Mesenteric fat pad (tissue), 1 donor: ENCODE measurements around the gene ZSCAN21. TPM values are rescaled to one million over a fixed set of nuclear protein-coding genes. Genes with fewer than 3 reads are reported as not detected.

Source experiments
- DNase-seq: peaks from one replicate; pipeline ENCODE4 v3.0.0-alpha.2; 2020; ENCODE audit warnings: low spot score
- microRNA-seq: library from miRNA; unstranded; fragments of <30 nt; microRNA quantifications from one replicate; pipeline ENCODE4 v1.2.0, GENCODE V29; 2020; ENCODE audit warnings: borderline number of aligned reads
- total RNA-seq: library from RNA; stranded (reverse); fragmentation: NEBNext Ultra II Directional; extraction: Animal tissue kit (Norgen Biotek cat#: 25700); gene quantifications from one replicate; pipeline ENCODE4 v1.2.1, GENCODE V29; 2021
- donor health status: DM: yes; HTN: yes; CAD: no.

ZSCAN21 gene
- total RNA-seq, 1 donor from 2014 or later = 10.2 TPM

GRCh38 chr7:100095289-100095688 lies 45.7 kb downstream of the ZSCAN21 start:
- no peak for DNase-seq

GRCh38 chr7:100095704-100096103 lies 46.1 kb downstream of the ZSCAN21 start:
- DNase-seq = no peak

DNA sequence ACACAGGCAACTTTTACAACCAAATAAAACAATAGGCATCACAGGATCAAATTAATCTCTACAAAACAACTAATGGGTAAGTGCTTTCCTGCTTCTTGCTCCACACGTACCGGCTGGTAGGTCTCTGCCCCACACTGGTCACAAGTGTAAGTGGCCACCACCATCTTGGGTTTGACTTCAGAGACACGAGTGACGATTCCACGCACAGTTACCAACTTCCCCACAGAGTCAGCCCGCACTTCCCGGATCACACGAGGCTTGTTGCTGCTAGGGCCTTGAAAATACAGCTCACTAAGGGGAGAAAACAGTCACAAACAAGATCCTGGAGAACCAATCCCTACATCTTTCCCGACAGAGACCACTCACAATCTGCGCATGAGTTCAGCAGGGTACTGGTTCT lies 49.3 kb downstream of the ZSCAN21 start:
- no peak for DNase-seq

GRCh38 chr7:100099452-100099851 lies 49.9 kb downstream of the ZSCAN21 start:
- DNase-seq = no peak

DNA sequence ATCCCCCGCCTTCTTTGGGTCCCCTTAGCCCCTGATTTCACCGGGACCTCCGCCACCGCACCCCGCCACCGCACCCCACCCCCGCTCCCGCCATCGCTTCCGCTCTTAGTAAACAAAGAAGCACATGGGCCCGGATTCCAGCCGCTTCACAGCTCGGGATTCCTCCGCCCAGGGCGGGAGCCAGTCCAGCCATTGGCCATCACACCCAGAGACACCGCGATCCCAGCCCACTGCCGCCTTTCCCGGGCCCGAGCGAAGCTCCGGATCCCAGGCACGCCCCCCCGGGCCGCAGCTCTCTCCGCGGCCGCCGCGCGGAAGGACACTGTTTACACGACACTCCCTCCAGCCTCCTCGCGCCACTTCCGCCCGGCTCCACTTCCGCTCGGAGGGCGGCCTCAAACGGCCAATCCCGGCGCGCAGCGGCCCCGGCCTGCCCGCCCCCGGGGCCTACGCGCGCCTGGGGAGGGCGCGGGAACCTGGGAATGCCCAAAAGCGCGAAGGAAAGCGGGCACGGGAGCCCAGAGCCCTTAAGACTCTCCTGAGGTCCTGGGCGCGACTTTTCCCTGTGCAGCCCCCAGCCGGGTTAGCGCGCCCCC lies 50.9 kb downstream of the ZSCAN21 start:
- DNase-seq = peak; percentile 98

DNA sequence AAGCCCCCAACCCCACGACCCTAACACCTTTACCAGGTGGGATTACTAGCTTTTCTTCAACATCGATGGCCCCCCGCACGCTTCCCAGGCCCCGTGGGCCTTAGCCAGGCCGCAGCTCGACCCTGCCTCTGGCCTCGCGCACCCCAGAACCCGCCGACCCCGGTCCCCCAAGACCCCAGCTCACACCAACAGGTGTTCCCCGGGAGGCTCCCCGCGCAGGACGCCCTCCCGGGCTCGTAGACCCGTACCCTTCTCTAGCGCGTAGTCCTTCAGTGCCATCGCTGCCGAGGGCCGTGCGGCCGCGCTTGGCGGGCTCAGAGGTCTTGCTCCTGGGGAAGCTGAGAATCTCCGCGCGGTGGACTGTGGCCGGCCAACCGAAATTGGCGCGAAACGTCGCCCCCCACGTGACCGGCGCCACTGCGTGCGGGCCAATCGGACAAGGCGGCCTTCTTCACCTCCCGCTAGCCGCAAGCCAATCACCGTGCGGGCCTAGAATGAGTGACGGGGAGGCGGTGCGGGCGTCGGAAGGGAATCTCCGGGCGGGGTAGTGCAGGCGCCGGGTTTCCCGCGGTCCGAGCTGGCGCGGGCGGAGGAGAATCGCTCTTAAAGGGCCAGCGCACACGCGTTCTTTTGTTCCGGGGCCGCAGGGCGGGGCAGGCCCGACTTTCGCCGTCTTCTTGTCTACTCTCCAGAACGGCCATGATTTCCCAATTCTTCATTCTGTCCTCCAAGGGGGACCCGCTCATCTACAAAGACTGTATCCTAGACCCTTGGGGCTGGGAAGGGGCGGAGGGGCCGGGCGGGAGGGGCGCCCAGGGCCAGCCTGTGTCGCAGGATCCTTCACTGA lies 51.7 kb downstream of the ZSCAN21 start, which contains the start of the genes AP4M1 and MCM7:
AP4M1 (plus strand) TSS at position 628 of the 847 bp plus-strand sequence; CDS start at position 700, 72 bp downstream.
MCM7 (minus strand) TSS at position 382 of the 847 bp plus-strand sequence; CDS start at position 279, 103 bp downstream.
- peak; percentile 99 for DNase-seq

DNA sequence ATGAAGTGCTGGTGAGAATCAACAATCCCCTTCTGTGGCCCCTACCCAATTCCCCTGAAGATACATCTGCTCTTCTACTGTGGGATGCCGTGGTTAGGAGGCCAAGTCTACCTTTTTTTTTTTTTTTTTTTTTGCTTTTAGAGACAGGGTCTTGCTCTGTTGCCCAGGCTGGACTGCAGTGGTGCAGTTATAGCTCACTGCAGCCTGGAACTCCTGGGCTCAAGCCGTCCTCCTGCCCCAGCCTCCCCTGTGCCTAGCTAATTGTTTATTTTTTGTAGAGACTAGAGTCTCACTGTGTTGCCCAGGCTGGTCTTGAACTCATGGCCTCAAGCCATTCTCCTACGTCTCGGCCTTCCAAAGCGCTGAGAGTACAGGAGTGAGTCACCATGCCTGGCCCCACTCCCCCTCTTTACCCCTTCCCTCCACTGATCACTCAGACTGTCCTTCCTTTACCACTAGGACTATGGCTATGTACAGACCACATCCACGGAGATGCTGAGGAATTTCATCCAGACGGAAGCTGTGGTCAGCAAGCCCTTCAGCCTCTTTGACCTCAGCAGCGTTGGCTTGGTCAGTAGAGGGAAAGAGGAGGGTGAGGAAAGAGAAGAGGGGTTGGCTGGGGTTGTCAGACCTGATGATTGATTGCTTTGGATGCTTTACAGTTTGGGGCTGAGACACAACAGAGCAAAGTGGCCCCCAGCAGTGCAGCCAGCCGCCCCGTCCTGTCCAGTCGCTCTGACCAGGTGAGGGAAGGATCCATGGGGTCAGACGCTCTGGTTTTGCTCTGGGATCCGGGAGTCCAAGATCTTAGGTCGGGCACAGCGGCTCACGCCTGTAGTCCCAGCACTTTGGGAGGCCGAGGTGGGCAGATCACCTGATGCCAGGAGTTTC lies 53.6 kb downstream of the ZSCAN21 start:
- no peak for DNase-seq

GRCh38 chr7:100105534-100105933 lies 56.0 kb downstream of the ZSCAN21 start:
- no peak for DNase-seq

- DNase-seq = no peak
Observed at GRCh38 chr7:100106633-100107032, 57.1 kb downstream of the ZSCAN21 start.

DNA sequence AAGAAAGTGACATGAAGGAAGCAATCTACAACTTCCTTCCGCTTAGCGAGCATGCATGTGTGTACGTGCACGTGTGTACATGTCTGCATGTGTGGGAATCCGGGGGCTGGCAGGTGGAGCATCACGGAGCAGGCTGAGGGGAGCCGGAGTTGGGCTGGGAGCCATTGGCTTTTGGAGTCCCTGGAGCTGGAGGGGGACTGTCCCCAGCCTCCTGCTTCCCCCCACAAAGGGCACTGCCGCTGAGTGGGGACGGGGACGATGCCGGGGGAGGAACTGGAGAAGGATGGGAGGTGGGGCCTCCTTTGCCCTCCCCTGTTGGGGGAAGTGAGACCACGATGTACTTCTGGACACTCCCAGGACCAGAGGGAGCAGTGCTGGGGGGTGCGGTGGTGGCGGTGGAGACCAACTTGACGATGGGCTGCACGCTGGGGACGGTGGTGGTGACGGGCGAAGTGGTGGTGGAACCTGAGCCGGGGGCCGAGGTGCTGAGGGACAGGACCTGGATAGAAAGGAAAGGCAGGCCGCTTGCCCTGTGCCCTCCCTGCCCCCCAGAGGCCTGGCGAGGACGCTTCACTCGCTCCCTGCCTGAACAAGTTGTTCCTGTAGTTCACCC lies 57.7 kb downstream of the ZSCAN21 start:
- DNase-seq = no peak

GRCh38 chr7:100107890-100108289 lies 58.3 kb downstream of the ZSCAN21 start:
- no peak for DNase-seq

DNA sequence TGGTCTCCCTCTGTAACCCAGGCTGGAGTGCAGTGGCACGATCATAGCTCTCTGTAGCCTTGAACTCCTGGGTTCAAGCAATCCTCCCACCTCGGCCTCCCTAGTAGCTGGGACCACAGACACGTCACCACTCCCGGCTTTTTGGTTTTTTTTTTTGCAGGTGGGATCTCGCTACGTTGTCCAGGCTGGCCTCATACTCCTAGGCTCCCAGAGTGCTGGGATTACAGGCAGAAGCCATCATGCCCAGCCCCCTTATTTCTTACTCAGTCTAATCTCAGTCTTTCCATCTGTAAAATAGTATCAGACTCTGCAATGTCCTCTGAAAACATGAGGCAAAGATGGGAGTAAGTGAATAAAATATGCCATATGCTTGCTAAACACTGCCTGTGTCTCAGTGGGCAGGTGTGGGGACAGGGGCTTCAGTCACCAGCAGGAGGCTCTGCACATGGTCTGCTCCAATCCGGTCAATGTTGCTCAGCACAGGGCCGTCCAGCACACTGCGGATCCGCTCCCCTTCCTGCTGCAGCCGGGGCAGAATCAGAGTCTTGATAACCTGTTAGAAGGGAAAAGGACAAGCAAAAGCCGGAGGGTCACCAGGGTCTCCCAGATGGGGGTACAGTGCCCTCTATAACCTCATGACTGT lies 60.1 kb downstream of the ZSCAN21 start:
- no peak for DNase-seq

DNA sequence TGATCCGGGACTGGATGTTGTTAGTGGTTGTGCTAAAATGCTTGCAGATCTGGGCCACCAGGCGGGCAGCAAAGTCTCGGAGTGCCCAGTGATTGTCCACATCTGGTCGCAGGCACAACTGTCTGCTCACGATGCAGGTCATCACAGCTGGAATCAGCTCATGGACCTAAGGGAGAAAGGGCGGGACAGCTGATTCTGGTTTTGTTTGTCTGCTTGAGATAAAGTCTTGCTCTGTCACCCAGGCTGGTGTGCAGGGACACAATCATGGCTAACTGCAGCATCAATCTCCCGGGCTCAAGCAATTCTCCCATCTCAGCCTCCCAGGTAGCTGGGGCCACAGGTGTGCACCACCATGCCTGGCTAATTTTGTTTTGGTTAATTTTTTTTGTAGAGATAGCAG lies 61.6 kb downstream of the ZSCAN21 start:
- no peak for DNase-seq

- DNase-seq = no peak
Observed at GRCh38 chr7:100111914-100112313, 62.3 kb downstream of the ZSCAN21 start.

Small RNA genes lying within 50 kb of the gene (microRNA-seq; reads per million reads assigned to microRNA genes)
- gene MIR106B (297 reads per million, percentile 66 among the genes with 10 or more reads in this experiment), gene MIR25 (142 reads per million, percentile 51 among the genes with 10 or more reads in this experiment), gene MIR93 (2,368 reads per million, percentile 83 among the genes with 10 or more reads in this experiment)

Other genes starting within 250 kb of the ZSCAN21 start
- gene CYP3A43, start 221.8 kb upstream of the ZSCAN21 start, total RNA-seq = 0.48 TPM
- not detected for gene OR2AE1, start 172.7 kb upstream of the ZSCAN21 start, total RNA-seq
- gene TRIM4, start 130.2 kb upstream of the ZSCAN21 start, total RNA-seq = 21.2 TPM
- 0.61 TPM for gene GJC3, start 120.2 kb upstream of the ZSCAN21 start, total RNA-seq
- gene AZGP1, start 73.7 kb upstream of the ZSCAN21 start, total RNA-seq = 76.2 TPM
- 58.9 TPM for gene ZKSCAN1, start 34.2 kb upstream of the ZSCAN21 start, total RNA-seq
- 16.8 TPM for gene ZNF3, start 31.9 kb downstream of the ZSCAN21 start, total RNA-seq
- gene COPS6, start 39.2 kb downstream of the ZSCAN21 start, total RNA-seq = 85.2 TPM
- gene MCM7, start 51.6 kb downstream of the ZSCAN21 start, total RNA-seq = 22.7 TPM
- 7.5 TPM for gene AP4M1, start 51.9 kb downstream of the ZSCAN21 start, total RNA-seq
- 27.7 TPM for gene TAF6, start 69.6 kb downstream of the ZSCAN21 start, total RNA-seq
- 9.2 TPM for gene CNPY4, start 69.9 kb downstream of the ZSCAN21 start, total RNA-seq
- gene MBLAC1, start 77.2 kb downstream of the ZSCAN21 start, total RNA-seq = 1.7 TPM
- 112 TPM for gene LAMTOR4, start 99.1 kb downstream of the ZSCAN21 start, total RNA-seq
- 22.5 TPM for gene TRAPPC14, start 108.9 kb downstream of the ZSCAN21 start, total RNA-seq
- gene GAL3ST4, start 118.8 kb downstream of the ZSCAN21 start, total RNA-seq = 1.7 TPM
- gene GPC2, start 127.6 kb downstream of the ZSCAN21 start, total RNA-seq = 1.2 TPM
- 0.45 TPM for gene STAG3, start 128.1 kb downstream of the ZSCAN21 start, total RNA-seq
- not detected for gene PVRIG, start 170.2 kb downstream of the ZSCAN21 start, total RNA-seq